NCI-H748 treated with DMSO at 0.1 percent for 48 hours (cell line): ENCODE measurements around the gene TLE4.
"Not testable (repeated sequence)": the region's sequence is repeated elsewhere in the genome, so short reads cannot be mapped to it uniquely, and the experiment has no call there.

Experiments
- DNase-seq: peaks from one replicate; lab custom pipeline; 2025; lab: John Stamatoyannopoulos, UW

TLE4 gene

GRCh38 chr9:79742110-79742721, 170.5 kb downstream of the TLE4 start:
- DNase-seq: no peak

GRCh38 chr9:79744521-79744920, 172.8 kb downstream of the TLE4 start:
- DNase-seq: no peak

- DNase-seq: no peak
These were observed 174.1 kb downstream of the TLE4 start for GRCh38 chr9:79745752-79746336.

GRCh38 chr9:79751895-79752466, 180.2 kb downstream of the TLE4 start:
- DNase-seq: not testable (repeated sequence)

GRCh38 chr9:79756414-79756813, 184.6 kb downstream of the TLE4 start:
- no peak for DNase-seq

GRCh38 chr9:79757074-79757473, 185.3 kb downstream of the TLE4 start:
- no peak for DNase-seq

- DNase-seq: no peak
These were observed 186.3 kb downstream of the TLE4 start for GRCh38 chr9:79757881-79758669.

- no peak for DNase-seq
These were observed 187.7 kb downstream of the TLE4 start for GRCh38 chr9:79759460-79759859.

- no peak for DNase-seq
These were observed 190.3 kb downstream of the TLE4 start for GRCh38 chr9:79762070-79762469.

GRCh38 chr9:79763671-79764285, 192.0 kb downstream of the TLE4 start:
- DNase-seq: no peak

GRCh38 chr9:79764374-79764773, 192.6 kb downstream of the TLE4 start:
- no peak for DNase-seq

- no peak for DNase-seq
These were observed 193.7 kb downstream of the TLE4 start for GRCh38 chr9:79765466-79765865.

GRCh38 chr9:79766091-79766490, 194.3 kb downstream of the TLE4 start:
- no peak for DNase-seq

GRCh38 chr9:79768194-79768593, 196.4 kb downstream of the TLE4 start:
- no peak for DNase-seq

- DNase-seq: no peak
These were observed 197.9 kb downstream of the TLE4 start for GRCh38 chr9:79769476-79770275.

GRCh38 chr9:79774356-79774755, 202.6 kb downstream of the TLE4 start:
- no peak for DNase-seq
